SK-N-SH treated with all-trans-retinoic acid at 6 μM for 48 hours (cell line): Measurements from ENCODE around the gene GPR26.

Source experiments
- ATAC-seq: fragments of 200-7000 bp; cut with Tn5 transposase; 3 replicates; pipeline ENCODE4 v1.9.1; 2020; ENCODE audit warnings: mild to moderate bottlenecking, moderate library complexity
- ARNTL ChIP-seq: fragments of 450-650 bp; formaldehyde crosslinking; IDR thresholded peaks from 2 replicates; pipeline ENCODE4 v1.5.0; 2020; ENCODE audit warnings: low read depth, mild to moderate bottlenecking, moderate library complexity, borderline replicate concordance
- BACH2 ChIP-seq: fragments of 250-450 bp; sonication (Bioruptor Pico); IDR thresholded peaks from 2 replicates; pipeline ENCODE4 v1.9.0; 2021; ENCODE audit warnings: mild to moderate bottlenecking, borderline replicate concordance
- CREB5 ChIP-seq: fragments of 250-450 bp; sonication (Bioruptor Pico); IDR thresholded peaks from 2 replicates; pipeline ENCODE4 v1.5.1; 2020; ENCODE audit warnings: low read depth, mild to moderate bottlenecking, moderate library complexity
- CSDC2 ChIP-seq: fragments of 250-450 bp; sonication (Bioruptor Pico); IDR thresholded peaks from 2 replicates; pipeline ENCODE4 v1.5.0; 2020; ENCODE audit warnings: mild to moderate bottlenecking, moderate library complexity
- CSRNP3 ChIP-seq: fragments of 250-450 bp; sonication (Bioruptor Pico); IDR thresholded peaks from 2 replicates; pipeline ENCODE4 v1.5.1; 2021; ENCODE audit warnings: mild to moderate bottlenecking, moderate library complexity
- GLIS3 ChIP-seq: fragments of 250-450 bp; sonication (Bioruptor Pico); IDR thresholded peaks from 2 replicates; pipeline ENCODE4 v1.5.0; 2020; ENCODE audit warnings: mild to moderate bottlenecking, moderate library complexity
- ISL1 ChIP-seq: fragments of 250-450 bp; sonication (Bioruptor Pico); IDR thresholded peaks from 2 replicates; pipeline ENCODE4 v2.1.2; 2022; ENCODE audit warnings: mild to moderate bottlenecking, moderate library complexity
- OSR1 ChIP-seq: fragments of 250-450 bp; sonication (Bioruptor Pico); IDR thresholded peaks from 2 replicates; pipeline ENCODE4 v1.8.0; 2022; ENCODE audit warnings: moderate library complexity, mild to moderate bottlenecking, inconsistent platforms
- PATZ1 ChIP-seq: fragments of 250-450 bp; sonication (Bioruptor Pico); IDR thresholded peaks from 2 replicates; pipeline ENCODE4 v1.8.0; 2020; ENCODE audit warnings: mild to moderate bottlenecking, moderate library complexity, borderline replicate concordance
- POU6F1 ChIP-seq: fragments of 250-450 bp; sonication (Bioruptor Pico); IDR thresholded peaks from 2 replicates; pipeline ENCODE4 v1.8.0; 2021; ENCODE audit warnings: low read depth, mild to moderate bottlenecking, moderate library complexity, borderline replicate concordance
- PPARA ChIP-seq: fragments of 250-450 bp; sonication (Bioruptor Pico); IDR thresholded peaks from 2 replicates; pipeline ENCODE4 v1.5.0; 2020; ENCODE audit warnings: mild to moderate bottlenecking, borderline replicate concordance
- RARB ChIP-seq: fragments of 250-450 bp; sonication (Bioruptor Pico); IDR thresholded peaks from 2 replicates; pipeline ENCODE4 v1.8.0; 2021; ENCODE audit warnings: mild to moderate bottlenecking, moderate library complexity
- SNAI2 ChIP-seq: fragments of 250-450 bp; sonication (Bioruptor Pico); IDR thresholded peaks from 2 replicates; pipeline ENCODE4 v1.5.0; 2020; ENCODE audit warnings: mild to moderate bottlenecking, moderate library complexity
- TCF4 ChIP-seq: fragments of 250-450 bp; sonication (Bioruptor Pico); IDR thresholded peaks from 2 replicates; pipeline ENCODE4 v1.8.0; 2021; ENCODE audit warnings: mild to moderate bottlenecking, moderate library complexity, borderline replicate concordance
- TOX ChIP-seq: fragments of 250-450 bp; sonication (Bioruptor Pico); IDR thresholded peaks from 2 replicates; pipeline ENCODE4 v1.8.0; 2021; ENCODE audit warnings: mild to moderate bottlenecking, moderate library complexity, borderline replicate concordance
- TSHZ2 ChIP-seq: fragments of 250-450 bp; sonication (Bioruptor Pico); IDR thresholded peaks from 2 replicates; pipeline ENCODE4 v1.5.0; 2020; ENCODE audit warnings: mild to moderate bottlenecking, moderate library complexity
- ZNF70 ChIP-seq: fragments of 450-650 bp; formaldehyde crosslinking; IDR thresholded peaks from 2 replicates; pipeline ENCODE4 v1.5.0; 2020; ENCODE audit warnings: mild to moderate bottlenecking, moderate library complexity
- ZNF8 ChIP-seq: fragments of 450-650 bp; formaldehyde crosslinking; IDR thresholded peaks from 2 replicates; pipeline ENCODE4 v1.5.0; 2020; ENCODE audit warnings: mild to moderate bottlenecking, moderate library complexity

Gene GPR26

GRCh38 chr10:123636598-123637325 lies 29.4 kb upstream of the GPR26 start:
- TF ChIP-seq ZNF8 (CRISPR knock-in tag): no peak
- no peak for TF ChIP-seq PPARA (CRISPR knock-in tag)
- no peak for TF ChIP-seq BACH2
- no peak for TF ChIP-seq OSR1 (CRISPR knock-in tag)
- TF ChIP-seq POU6F1: no peak
- TF ChIP-seq CSDC2 (CRISPR knock-in tag): no peak
- no peak for TF ChIP-seq CSRNP3 (CRISPR knock-in tag)
- TF ChIP-seq TOX: no peak
- no peak for TF ChIP-seq RARB (CRISPR knock-in tag)
- TF ChIP-seq TSHZ2 (CRISPR knock-in tag): no peak
- TF ChIP-seq TCF4 (CRISPR knock-in tag): no peak
- no peak for ATAC-seq

GRCh38 chr10:123637326-123637880 lies 28.8 kb upstream of the GPR26 start:
- TF ChIP-seq TSHZ2 (CRISPR knock-in tag): no peak
- no peak for TF ChIP-seq CSRNP3 (CRISPR knock-in tag)
- no peak for TF ChIP-seq GLIS3
- TF ChIP-seq PPARA (CRISPR knock-in tag): no peak
- TF ChIP-seq SNAI2 (CRISPR knock-in tag): no peak
- ATAC-seq: no peak

GRCh38 chr10:123639131-123639530 lies 27.0 kb upstream of the GPR26 start:
- TF ChIP-seq CREB5 (CRISPR knock-in tag) (no peak), BACH2 (no peak), PATZ1 (CRISPR knock-in tag) (no peak), TCF4 (CRISPR knock-in tag) (no peak), GLIS3 (no peak), ZNF8 (CRISPR knock-in tag) (no peak), PPARA (CRISPR knock-in tag) (no peak), ZNF70 (CRISPR knock-in tag) (no peak), ISL1 (CRISPR knock-in tag) (no peak), ARNTL (CRISPR knock-in tag) (no peak)

More at GRCh38 chr10:123639131-123639530, 27.0 kb upstream of the GPR26 start:
- ATAC-seq: no peak
